Measurements from ENCODE around the gene UNC13B. TPM values are rescaled to one million over a fixed set of nuclear protein-coding genes. Genes with fewer than 3 reads are reported as not detected.

UNC13B gene
- total RNA-seq, 2 donors from 2014 or later, result 12.9 to 14.6 TPM

DNA sequence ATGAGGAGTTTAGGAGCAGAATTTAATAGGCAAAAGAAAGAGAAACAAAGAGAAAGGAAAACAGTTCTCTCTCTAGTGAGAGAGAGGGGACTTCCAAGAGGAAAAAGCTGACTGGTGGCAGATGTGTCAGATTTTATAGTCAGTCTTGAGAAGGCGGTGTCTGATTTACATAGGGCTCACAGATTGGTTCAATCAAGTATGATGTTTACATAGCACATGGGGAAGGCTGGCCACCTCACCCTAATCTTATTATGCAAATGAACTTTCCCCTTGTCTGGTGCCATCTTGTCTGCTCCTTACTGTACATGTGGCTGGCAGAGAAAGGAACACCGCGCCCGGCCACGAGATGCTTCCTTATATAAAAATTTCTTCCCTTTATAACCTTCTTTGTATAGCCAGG, 24.7 kb downstream of the UNC13B start:
- TF ChIP-seq, protein P1, sequence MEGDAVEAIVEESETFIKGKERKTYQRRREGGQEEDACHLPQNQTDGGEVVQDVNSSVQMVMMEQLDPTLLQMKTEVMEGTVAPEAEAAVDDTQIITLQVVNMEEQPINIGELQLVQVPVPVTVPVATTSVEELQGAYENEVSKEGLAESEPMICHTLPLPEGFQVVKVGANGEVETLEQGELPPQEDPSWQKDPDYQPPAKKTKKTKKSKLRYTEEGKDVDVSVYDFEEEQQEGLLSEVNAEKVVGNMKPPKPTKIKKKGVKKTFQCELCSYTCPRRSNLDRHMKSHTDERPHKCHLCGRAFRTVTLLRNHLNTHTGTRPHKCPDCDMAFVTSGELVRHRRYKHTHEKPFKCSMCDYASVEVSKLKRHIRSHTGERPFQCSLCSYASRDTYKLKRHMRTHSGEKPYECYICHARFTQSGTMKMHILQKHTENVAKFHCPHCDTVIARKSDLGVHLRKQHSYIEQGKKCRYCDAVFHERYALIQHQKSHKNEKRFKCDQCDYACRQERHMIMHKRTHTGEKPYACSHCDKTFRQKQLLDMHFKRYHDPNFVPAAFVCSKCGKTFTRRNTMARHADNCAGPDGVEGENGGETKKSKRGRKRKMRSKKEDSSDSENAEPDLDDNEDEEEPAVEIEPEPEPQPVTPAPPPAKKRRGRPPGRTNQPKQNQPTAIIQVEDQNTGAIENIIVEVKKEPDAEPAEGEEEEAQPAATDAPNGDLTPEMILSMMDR (IDR thresholded peaks at IDR 0.05), result no peak
- DNase-seq (ENCODE audit: low spot score), result no peak
- Histone ChIP-seq H3K4me3 (no peak overlapping the region), H3K27ac (no peak overlapping the region), H3K4me1 (no peaks in the 10 kb centered on the region), H3K9me3 (no peaks in the 10 kb centered on the region), H3K27me3 (no peaks in the 10 kb centered on the region), H3K36me3 (no peaks in the 10 kb centered on the region)

DNA sequence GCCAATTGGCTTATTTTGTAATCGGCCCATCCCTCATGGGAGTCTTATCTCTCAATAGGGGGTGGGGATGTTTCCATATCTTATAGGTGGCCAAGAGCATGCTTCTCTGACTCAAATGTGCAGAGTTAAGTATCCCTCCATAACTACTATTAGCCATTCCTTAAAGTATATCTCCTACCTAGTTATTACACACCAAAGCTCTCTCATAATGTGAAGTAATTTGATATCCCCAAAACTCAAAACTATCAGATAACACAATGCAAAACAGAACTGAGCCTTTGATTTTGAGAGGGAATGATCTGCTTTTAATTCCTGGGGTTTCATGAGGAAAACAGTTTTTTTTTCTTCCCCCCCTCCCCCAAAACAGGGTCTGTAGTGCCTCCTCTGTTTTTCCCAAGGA, 28.4 kb downstream of the UNC13B start:
- no peaks in the 10 kb centered on the region for H3K4me1 ChIP-seq
- TF ChIP-seq, protein P1 (IDR thresholded peaks at IDR 0.05), result no peak
- DNase-seq (ENCODE audit: low spot score), result no peak

DNA sequence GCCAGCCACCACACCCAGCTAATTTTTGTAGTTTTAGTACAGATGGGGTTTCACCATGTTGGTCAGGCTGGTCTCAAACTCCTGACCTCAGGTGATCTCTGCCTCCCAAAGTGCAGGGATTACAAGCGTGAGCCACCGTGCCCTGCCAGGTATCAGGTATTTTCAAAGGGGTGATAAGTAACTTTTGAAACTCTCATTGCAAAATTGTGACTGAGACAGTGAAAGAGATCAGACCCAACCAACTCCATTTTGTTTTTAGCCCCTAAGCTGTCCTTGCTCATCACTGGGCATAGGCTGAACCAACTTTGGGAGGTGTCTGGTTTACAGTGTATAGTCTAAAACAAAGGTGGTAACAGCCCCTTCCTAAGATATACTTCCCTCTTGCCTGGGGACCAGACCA, 29.3 kb downstream of the UNC13B start:
- no peak overlapping the region for H3K27ac ChIP-seq
- peaks cover 0 to 4% of the 10 kb centered on the region in 2 donors for H3K4me1 ChIP-seq
- no peak for DNase-seq (ENCODE audit: low spot score)
- no peaks in the 10 kb centered on the region for H3K27me3 ChIP-seq
- H3K36me3 ChIP-seq, result no peaks in the 10 kb centered on the region
- TF ChIP-seq, protein P1 (IDR thresholded peaks at IDR 0.05), result no peak
- H3K9me3 ChIP-seq, result peaks cover 0 to 8% of the 10 kb centered on the region in 2 donors
- H3K4me3 ChIP-seq, result no peak overlapping the region

More for the DNA sequence above, 28.4 kb downstream of the UNC13B start:
- H3K27ac ChIP-seq, result no peak overlapping the region
- no peak overlapping the region for H3K4me3 ChIP-seq
- peaks cover 0 to 8% of the 10 kb centered on the region in 2 donors for H3K9me3 ChIP-seq
- H3K27me3 ChIP-seq, result no peaks in the 10 kb centered on the region
- H3K36me3 ChIP-seq, result no peaks in the 10 kb centered on the region

DNA sequence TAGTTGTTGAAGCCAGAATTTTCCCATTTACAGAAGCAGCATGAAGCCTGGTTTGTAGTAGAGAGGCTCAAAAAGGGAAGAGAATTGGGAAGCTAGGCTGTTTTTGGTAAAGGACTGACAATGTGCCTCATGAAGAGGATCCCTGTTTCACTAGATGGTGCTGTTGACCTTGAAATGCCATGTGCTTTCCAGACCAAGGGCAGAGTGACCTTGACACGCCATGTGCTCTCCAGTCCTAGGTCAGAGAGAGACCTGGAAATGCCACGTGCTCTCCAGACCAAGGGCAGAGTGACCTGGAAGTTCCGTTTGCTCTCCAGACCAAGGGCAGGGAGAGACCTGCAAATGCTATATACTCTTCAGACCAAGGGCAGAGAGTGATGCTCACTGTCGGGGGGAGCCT, 32.0 kb downstream of the UNC13B start:
- Histone ChIP-seq H3K4me3 (no peak overlapping the region), H3K36me3 (no peaks in the 10 kb centered on the region), H3K27me3 (no peaks in the 10 kb centered on the region), H3K27ac (no peak overlapping the region), H3K4me1 (peaks cover 0 to 4% of the 10 kb centered on the region in 2 donors), H3K9me3 (peaks cover 0 to 8% of the 10 kb centered on the region in 2 donors)
- DNase-seq (ENCODE audit: low spot score), result no peak
- TF ChIP-seq, protein P1 (IDR thresholded peaks at IDR 0.05), result peak in 1 of 2 donors; percentile 16

DNA sequence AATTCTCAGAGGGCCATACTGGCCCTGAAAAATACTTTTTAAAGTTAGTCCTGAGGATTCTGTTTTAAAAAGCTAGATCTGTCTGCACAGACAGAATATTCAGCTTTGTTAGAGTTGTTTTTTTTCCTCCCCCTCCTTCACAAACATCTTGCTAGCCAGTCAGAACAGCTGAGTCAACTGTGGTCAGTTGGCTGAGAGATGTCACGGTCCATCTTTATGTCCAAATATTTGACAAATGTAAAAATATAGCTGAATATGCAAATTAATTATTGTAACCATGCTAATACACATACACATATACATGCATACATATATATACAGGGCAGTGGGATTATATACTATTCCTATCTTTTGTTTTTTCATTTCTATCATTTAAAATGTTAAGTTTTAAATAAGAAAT, 33.9 kb downstream of the UNC13B start:
- no peak overlapping the region for H3K27ac ChIP-seq

More for the DNA sequence above, 33.9 kb downstream of the UNC13B start:
- TF ChIP-seq, protein P1 (IDR thresholded peaks at IDR 0.05), result no peak
- DNase-seq (ENCODE audit: low spot score), result no peak
- H3K27me3 ChIP-seq, result no peaks in the 10 kb centered on the region
- no peaks in the 10 kb centered on the region for H3K36me3 ChIP-seq
- no peak overlapping the region for H3K4me3 ChIP-seq
- H3K9me3 ChIP-seq, result peaks cover 0 to 8% of the 10 kb centered on the region in 2 donors
- peaks cover 0 to 4% of the 10 kb centered on the region in 2 donors for H3K4me1 ChIP-seq
